Activated CD4-positive, alpha-beta T cell treated with anti-CD3 and anti-CD28 coated beads for 36 hours (primary cell): ENCODE data around the gene ZCCHC7. TPM values are rescaled to one million over a fixed set of nuclear protein-coding genes. Genes with fewer than 3 reads are reported as not detected.

ENCODE experiments used
- ATAC-seq: fragments of 200-7000 bp; cut with Tn5 transposase; one replicate; pipeline ENCODE4 v1.10.0; 2021; ENCODE audit warnings: mild to moderate bottlenecking, moderate library complexity
- CTCF ChIA-PET: fragments of 350-600 bp; sonication (Branson Sonifier 250); formaldehyde crosslinking; loops from one replicate; lab custom pipeline; 2021; ENCODE audit warnings: antibody characterized with exemption; lab: Charles Lee
- POLR2A ChIA-PET: fragments of 350-600 bp; sonication (Branson Sonifier 250); formaldehyde crosslinking; loops from one replicate; lab custom pipeline; 2021; ENCODE audit warnings: antibody characterized with exemption, inconsistent platforms; lab: Charles Lee
- DNase-seq: peaks from one replicate; pipeline ENCODE4 v3.0.0-alpha.2; 2020
- H3K27ac Mint-ChIP-seq: one replicate; pipeline ENCODE4 v1.8.0; 2021; ENCODE audit warnings: mixed read lengths
- H3K27me3 Mint-ChIP-seq: one replicate; pipeline ENCODE4 v1.8.0; 2021; ENCODE audit warnings: mixed read lengths
- H3K36me3 Mint-ChIP-seq: one replicate; pipeline ENCODE4 v1.8.0; 2021; ENCODE audit warnings: low read depth, mixed read lengths
- H3K4me1 Mint-ChIP-seq: one replicate; pipeline ENCODE4 v1.8.0; 2021; ENCODE audit warnings: mixed read lengths
- H3K4me3 Mint-ChIP-seq: one replicate; pipeline ENCODE4 v1.8.0; 2021; ENCODE audit warnings: mild to moderate bottlenecking, moderate library complexity, mixed read lengths
- H3K9me3 Mint-ChIP-seq: one replicate; pipeline ENCODE4 v1.8.0; 2021; ENCODE audit warnings: low read depth, mixed read lengths
- intact Hi-C, 2 experiments: fragments of 100-400 bp; cut with DNase I in 1 of 2; cut with micrococcal nuclease in 1 of 2; formaldehyde crosslinking; loops; one replicate each; pipeline versions ENCODE4 v1.14.2 to v1.15.1; 2022 to 2024; cut with DNase I, micrococcal nuclease
- total RNA-seq, 2 experiments: library from RNA; stranded (reverse); gene quantifications; one replicate each; pipeline ENCODE4 v1.2.3, GENCODE V29; 2021

ZCCHC7 gene
- total RNA-seq, 2 experiments from 2014 or later = 29.9 to 50.2 TPM

DNA sequence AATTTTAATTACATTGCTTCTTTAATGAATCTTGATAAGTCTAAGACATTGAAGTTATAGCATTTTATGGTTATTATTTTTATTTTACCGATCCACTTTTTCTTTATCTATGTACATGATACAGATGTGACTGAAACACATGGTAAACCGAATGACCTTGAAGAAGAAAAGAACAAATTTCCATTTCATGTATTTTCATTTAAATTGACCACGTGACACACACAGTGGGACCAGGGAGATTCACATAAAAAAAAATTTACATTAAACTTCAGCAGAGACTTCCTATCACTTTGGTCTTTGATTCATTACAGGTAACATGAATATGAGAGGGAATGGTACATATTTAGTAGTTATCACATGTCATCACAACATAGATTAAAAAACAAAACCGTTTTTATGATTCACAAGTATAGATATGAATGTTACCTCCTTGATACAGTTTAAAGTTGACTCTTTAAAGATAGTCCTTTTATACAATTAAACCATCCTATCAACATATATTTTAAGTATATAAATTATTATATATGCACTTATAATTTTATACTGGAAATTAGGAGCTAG is 133.1 kb downstream of the ZCCHC7 start:
- ATAC-seq (peak; percentile 44), DNase-seq (no peak)
- Mint-ChIP-seq H3K27me3 (no peaks in the 10 kb centered on the region), H3K27ac (no peak overlapping the region), H3K4me3 (no peak overlapping the region), H3K9me3 (peaks cover 9% of the 10 kb centered on the region), H3K36me3 (peaks cover 56% of the 10 kb centered on the region), H3K4me1 (peaks cover 12% of the 10 kb centered on the region)
- CTCF ChIA-PET = interaction anchor here (1.0 kb wide), 1 partner anchor 12 kb away, joined by 3 read pairs; no protein-coding TSS in a partner anchor
- POLR2A ChIA-PET = no interaction called here
- intact Hi-C loops = no loop called here

DNA sequence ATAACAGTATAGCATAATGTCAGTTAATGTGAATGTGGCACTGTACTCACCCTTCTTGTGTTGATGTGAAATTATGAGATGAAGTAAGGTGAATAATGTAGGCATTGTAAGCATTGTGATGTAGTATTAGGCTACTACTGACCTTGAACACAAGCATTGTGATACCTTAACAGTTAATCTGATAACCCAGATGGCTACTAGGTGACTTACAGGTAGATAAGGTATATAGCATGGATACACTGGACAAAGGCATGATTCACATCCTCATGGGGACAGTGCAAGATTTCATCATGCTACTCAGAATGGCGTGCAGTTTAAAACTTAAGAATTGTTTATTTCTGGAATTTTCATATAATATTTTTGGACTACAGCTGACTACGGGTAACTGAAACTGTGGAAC is 134.8 kb downstream of the ZCCHC7 start:
- CTCF ChIA-PET = no interaction called here
- peaks cover 9% of the 10 kb centered on the region for H3K9me3 Mint-ChIP-seq

DNA sequence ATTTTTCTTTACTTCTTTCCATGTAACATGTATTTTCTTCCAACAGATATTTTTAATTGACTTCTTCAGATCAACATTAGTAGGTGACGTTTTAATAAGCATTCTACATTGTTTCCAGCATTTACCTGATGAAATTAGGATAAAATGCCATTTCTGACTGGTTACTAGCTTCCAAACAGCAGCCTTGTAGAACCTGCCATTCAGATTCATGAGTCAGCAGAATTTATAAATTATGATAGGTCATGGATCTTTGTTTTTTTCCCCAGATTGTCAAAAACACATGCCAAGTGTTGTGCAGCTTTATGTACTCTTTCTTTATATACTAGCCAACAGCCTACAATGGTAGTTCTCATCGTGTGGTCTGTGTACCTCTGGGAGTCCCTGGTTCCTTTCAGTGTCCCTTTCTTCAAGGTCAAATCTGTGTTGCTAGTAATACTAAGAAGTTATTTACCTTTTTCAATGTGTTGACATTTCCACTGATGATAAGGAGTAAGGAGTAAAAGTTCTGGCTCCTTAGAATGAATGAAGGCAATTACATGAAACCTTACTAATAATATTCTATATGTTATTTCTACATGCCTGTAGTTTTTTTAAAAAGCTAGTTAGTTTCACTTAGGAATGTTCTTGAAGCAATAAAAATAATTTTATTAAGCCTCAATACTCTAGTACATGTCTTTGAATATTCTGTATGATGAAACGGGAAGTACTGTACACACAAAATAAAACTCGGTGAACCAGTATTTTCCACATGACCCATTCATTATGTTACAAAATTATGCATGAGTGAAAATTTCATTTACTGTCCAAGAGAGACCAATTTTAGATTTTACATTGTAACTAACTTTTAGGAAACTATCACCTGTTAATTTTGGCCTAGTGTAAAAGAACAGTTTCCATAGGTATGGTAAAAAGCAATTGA is 135.8 kb downstream of the ZCCHC7 start:
- no peak overlapping the region for H3K4me3 Mint-ChIP-seq
- peaks cover 46% of the 10 kb centered on the region for H3K36me3 Mint-ChIP-seq
- CTCF ChIA-PET = interaction anchor here (1.3 to 1.4 kb wide), 2 partner anchors 15 to 63 kb away, joined by 3 read pairs; no protein-coding TSS in a partner anchor
- intact Hi-C loops = no loop called here
- peaks cover 9% of the 10 kb centered on the region for H3K9me3 Mint-ChIP-seq
- ATAC-seq = no peak
- POLR2A ChIA-PET = no interaction called here
- no peaks in the 10 kb centered on the region for H3K27me3 Mint-ChIP-seq
- no peak overlapping the region for H3K27ac Mint-ChIP-seq
- DNase-seq = no peak
- peaks cover 16% of the 10 kb centered on the region for H3K4me1 Mint-ChIP-seq

More for the DNA sequence above, 134.8 kb downstream of the ZCCHC7 start:
- no peak overlapping the region for H3K4me3 Mint-ChIP-seq
- no peak overlapping the region for H3K27ac Mint-ChIP-seq
- intact Hi-C loops = no loop called here
- no peaks in the 10 kb centered on the region for H3K27me3 Mint-ChIP-seq
- peaks cover 46% of the 10 kb centered on the region for H3K36me3 Mint-ChIP-seq
- DNase-seq (no peak), ATAC-seq (no peak)
- POLR2A ChIA-PET = interaction anchor here (0.6 kb wide), 1 partner anchor 134 kb away, joined by 3 read pairs; no protein-coding TSS in a partner anchor
- peaks cover 16% of the 10 kb centered on the region for H3K4me1 Mint-ChIP-seq

DNA sequence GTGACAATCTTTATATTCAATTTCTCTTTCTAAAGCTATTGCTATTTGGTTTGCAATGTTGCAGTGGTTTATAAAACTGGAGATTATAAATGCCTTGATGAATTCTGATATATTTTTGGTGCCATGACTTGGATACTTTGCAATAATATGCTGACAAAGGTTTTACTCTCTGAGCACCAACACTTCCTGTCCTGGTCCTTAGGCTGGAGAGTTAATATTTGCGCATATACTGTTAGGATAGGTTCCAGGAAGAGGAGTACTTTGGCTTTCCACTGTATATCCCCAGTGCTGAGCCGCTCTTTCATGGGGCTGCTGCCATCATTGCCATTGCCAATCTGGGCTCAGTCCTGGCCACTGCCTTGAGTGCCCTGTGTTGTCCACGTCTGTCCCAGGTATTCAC is 139.6 kb downstream of the ZCCHC7 start:
- H3K27ac Mint-ChIP-seq = no peak overlapping the region
- H3K4me3 Mint-ChIP-seq = no peak overlapping the region
- peaks cover 13% of the 10 kb centered on the region for H3K4me1 Mint-ChIP-seq
- peaks cover 6% of the 10 kb centered on the region for H3K9me3 Mint-ChIP-seq
- no peak for ATAC-seq
- H3K27me3 Mint-ChIP-seq = no peaks in the 10 kb centered on the region
- intact Hi-C loops = no loop called here
- CTCF ChIA-PET = interaction anchor here (0.7 to 1.0 kb wide), 2 partner anchors 12 to 19 kb away, joined by 3 read pairs; no protein-coding TSS in a partner anchor
- H3K36me3 Mint-ChIP-seq = peaks cover 30% of the 10 kb centered on the region
- DNase-seq = no peak
- POLR2A ChIA-PET = no interaction called here

DNA sequence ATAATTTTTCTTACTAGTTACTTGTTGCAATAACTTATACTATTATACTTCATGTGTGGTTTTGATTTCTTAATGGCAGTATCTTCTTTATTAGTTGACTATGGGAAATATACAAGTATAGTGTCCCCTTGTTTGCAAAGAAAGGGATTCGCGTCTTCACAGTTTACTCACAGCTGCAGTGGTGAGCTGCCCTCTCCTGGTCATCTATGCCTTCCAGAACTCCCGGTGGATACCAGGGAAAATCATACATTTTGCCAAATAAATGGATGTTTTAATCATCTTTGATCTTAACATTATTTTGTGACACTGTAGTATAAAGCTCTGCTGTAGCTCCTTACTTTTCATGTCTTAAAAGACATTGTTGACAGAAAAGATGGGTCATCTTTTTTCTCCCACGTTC is 142.0 kb downstream of the ZCCHC7 start:
- Mint-ChIP-seq H3K4me1 (peaks cover 6% of the 10 kb centered on the region), H3K27me3 (no peaks in the 10 kb centered on the region), H3K27ac (no peak overlapping the region), H3K36me3 (peaks cover 16% of the 10 kb centered on the region), H3K4me3 (no peak overlapping the region), H3K9me3 (no peaks in the 10 kb centered on the region)
- ATAC-seq = no peak
- DNase-seq = no peak
- ChIA-PET CTCF (interaction anchor here (0.9 kb wide), 1 partner anchor 277 kb away, joined by 3 read pairs; no protein-coding TSS in a partner anchor), POLR2A (no interaction called here)
- intact Hi-C loops = no loop called here

DNA sequence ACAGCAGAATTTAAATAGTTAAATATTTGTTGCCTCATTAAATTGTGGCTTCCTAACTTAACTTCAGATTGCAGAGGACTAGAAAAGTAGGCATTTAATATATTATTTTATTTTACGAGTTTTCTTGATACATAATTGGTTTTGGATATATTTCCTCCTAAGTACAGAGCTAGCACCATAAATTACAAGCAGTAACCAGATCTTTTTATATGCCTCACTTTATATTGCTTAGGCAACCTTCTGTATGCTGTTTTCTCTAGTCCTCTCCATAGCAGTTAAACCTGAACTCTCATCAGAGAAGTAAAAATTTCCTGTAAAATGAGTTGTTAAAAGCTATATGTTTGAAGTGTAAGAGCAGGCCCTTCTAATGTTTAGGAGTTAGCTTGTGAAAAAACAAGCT is 144.2 kb downstream of the ZCCHC7 start:
- H3K27ac Mint-ChIP-seq = no peak overlapping the region
- POLR2A ChIA-PET = no interaction called here
- no peaks in the 10 kb centered on the region for H3K27me3 Mint-ChIP-seq
- H3K9me3 Mint-ChIP-seq = no peaks in the 10 kb centered on the region
- intact Hi-C loops = no loop called here
- H3K4me1 Mint-ChIP-seq = no peaks in the 10 kb centered on the region
- CTCF ChIA-PET = interaction anchor here (1.2 kb wide), 1 partner anchor 12 kb away, joined by 3 read pairs; no protein-coding TSS in a partner anchor
- ATAC-seq = no peak
- no peak overlapping the region for H3K4me3 Mint-ChIP-seq
- H3K36me3 Mint-ChIP-seq = peaks cover 11% of the 10 kb centered on the region
- no peak for DNase-seq

DNA sequence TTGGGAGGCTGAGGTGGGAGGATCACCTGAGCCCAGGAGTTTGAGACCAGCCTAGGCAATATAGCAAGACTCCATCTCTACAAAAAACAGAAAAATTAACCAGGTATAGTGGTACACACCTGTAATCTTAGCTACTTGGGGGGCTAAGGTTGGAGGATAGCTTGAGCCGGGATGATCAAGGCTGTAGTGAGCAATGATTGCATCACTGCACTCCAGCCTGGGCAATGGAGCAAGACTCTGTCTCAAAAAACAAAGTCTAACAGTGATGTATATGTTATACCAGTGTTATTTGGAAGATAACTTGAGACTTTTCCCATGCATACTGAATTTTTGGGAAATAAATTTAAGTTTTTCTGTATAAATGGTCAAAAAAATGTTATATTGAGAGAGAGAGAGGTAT is 146.3 kb downstream of the ZCCHC7 start:
- Mint-ChIP-seq H3K27ac (no peak overlapping the region), H3K27me3 (no peaks in the 10 kb centered on the region), H3K4me1 (no peaks in the 10 kb centered on the region), H3K36me3 (peaks cover 10% of the 10 kb centered on the region), H3K9me3 (peaks cover 1% of the 10 kb centered on the region), H3K4me3 (no peak overlapping the region)
- POLR2A ChIA-PET = no interaction called here
- DNase-seq (no peak), ATAC-seq (no peak)
- CTCF ChIA-PET = interaction anchor here (0.5 kb wide), 1 partner anchor 466 kb away, joined by 3 read pairs; no protein-coding TSS in a partner anchor
- intact Hi-C loops = no loop called here

DNA sequence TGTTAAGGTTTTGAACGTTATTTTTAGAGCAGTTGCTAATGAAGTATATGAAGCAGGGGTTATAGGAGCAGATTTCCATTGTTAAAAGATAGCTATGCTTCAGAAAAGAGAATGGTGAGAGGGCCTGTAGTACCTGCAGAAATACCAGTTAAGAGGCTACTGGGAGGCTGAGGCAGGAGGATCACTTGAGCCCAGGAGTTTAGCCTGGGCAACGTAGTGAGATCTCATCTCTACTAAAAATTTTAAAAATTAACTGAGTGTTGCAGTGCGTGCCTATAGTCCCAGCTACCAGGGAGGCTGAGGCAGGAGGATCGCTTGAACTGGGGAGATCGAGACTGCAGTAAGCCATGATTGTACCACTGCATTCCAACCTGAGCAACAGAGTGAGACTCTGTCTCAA is 148.8 kb downstream of the ZCCHC7 start:
- intact Hi-C loops = no loop called here
- Mint-ChIP-seq H3K27ac (no peak overlapping the region), H3K9me3 (peaks cover 11% of the 10 kb centered on the region), H3K36me3 (peaks cover 26% of the 10 kb centered on the region), H3K4me3 (no peak overlapping the region), H3K4me1 (no peaks in the 10 kb centered on the region), H3K27me3 (no peaks in the 10 kb centered on the region)
- DNase-seq (no peak), ATAC-seq (no peak)
- ChIA-PET CTCF (interaction anchor here (1.3 kb wide), 1 partner anchor 16 kb away, joined by 3 read pairs; no protein-coding TSS in a partner anchor), POLR2A (no interaction called here)

DNA sequence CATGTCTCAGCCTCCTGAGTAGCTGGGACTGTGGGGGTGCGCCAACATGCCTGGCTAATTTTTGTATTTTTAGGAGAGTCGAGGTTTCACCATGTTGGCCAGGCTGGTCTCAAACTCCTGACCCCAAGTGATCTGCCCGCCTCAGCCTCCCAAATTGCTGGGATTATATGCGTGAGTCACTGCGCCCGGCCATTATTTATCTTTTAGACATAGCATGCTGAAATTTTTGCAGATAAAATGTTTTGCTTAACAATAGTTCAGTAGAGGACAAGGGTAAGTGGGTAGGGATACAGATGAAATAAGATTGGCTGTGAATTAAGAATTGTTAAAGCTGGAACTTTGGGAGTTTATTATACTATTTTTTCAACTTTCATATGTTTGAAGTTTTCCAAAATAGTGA is 151.3 kb downstream of the ZCCHC7 start:
- intact Hi-C loops = no loop called here
- POLR2A ChIA-PET = no interaction called here

DNA sequence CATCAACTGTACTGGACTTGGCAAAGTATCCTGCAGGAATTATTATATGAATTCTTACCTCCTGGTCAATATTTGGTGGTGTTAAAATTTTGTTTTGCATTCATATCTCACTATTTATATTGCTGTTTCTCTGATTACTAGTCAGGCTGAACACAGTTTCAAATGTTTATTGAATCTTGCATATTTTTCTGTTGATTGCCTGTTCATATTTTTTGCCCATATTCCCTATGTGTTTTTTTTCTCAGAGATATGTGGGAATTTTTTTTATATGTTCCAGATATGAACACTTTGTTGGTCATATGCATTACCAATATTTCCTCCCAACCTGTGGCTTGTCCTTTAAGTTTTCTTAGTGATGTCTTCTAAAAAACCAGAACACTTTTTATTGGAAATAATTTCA is 153.2 kb downstream of the ZCCHC7 start:
- no peak for ATAC-seq
- Mint-ChIP-seq H3K36me3 (peaks cover 29% of the 10 kb centered on the region), H3K27ac (no peak overlapping the region), H3K4me1 (no peaks in the 10 kb centered on the region), H3K9me3 (peaks cover 11% of the 10 kb centered on the region), H3K4me3 (no peak overlapping the region), H3K27me3 (no peaks in the 10 kb centered on the region)
- CTCF ChIA-PET = no interaction called here
- POLR2A ChIA-PET = no interaction called here
- no peak for DNase-seq
- intact Hi-C loops = no loop called here

More for the DNA sequence above, 151.3 kb downstream of the ZCCHC7 start:
- Mint-ChIP-seq H3K27me3 (no peaks in the 10 kb centered on the region), H3K4me1 (no peaks in the 10 kb centered on the region), H3K4me3 (no peak overlapping the region), H3K27ac (no peak overlapping the region), H3K9me3 (peaks cover 11% of the 10 kb centered on the region), H3K36me3 (peaks cover 29% of the 10 kb centered on the region)
- DNase-seq (no peak), ATAC-seq (no peak)
- CTCF ChIA-PET = interaction anchor here (0.6 kb wide), 1 partner anchor 12 kb away, joined by 3 read pairs; no protein-coding TSS in a partner anchor

DNA sequence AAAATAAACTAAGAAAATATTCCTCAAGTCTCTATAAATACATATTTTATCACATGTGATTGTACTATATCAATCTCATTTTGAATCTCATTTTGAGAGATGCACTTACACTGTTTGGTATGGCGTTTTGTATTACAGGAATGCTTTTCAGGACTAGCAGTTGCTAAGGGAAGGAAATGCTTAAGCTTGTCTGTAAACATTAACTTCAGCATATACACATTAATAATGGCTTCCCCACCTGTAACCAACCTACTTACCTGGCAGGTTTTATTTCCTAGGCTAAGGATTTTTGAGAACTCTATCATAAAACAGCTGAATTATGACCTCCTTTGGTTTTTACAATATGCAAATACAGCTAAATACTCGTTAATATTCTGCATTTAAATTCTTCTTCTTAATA is 161.2 kb downstream of the ZCCHC7 start:
- H3K9me3 Mint-ChIP-seq = no peaks in the 10 kb centered on the region
- DNase-seq (no peak), ATAC-seq (no peak)
- ChIA-PET POLR2A (no interaction called here), CTCF (interaction anchor here (0.6 to 0.9 kb wide), 2 partner anchors 23 to 24 kb away, joined by 3 read pairs; no protein-coding TSS in a partner anchor)
- no peak overlapping the region for H3K4me3 Mint-ChIP-seq
- peaks cover 2% of the 10 kb centered on the region for H3K36me3 Mint-ChIP-seq
- intact Hi-C loops = no loop called here
- no peaks in the 10 kb centered on the region for H3K27me3 Mint-ChIP-seq
- peaks cover 21% of the 10 kb centered on the region for H3K4me1 Mint-ChIP-seq
- no peak overlapping the region for H3K27ac Mint-ChIP-seq
